CD4-positive, alpha-beta T cell (primary cell): ENCODE measurements around the gene TEK. TPM values are rescaled to one million over a fixed set of nuclear protein-coding genes. Genes with fewer than 3 reads are reported as not detected.

ENCODE experiments used
- ATAC-seq: fragments of 200-7000 bp; cut with Tn5 transposase; one replicate; pipeline ENCODE4 v1.10.0; 2022; ENCODE audit warnings: mild to moderate bottlenecking; ENCODE audit not compliant: poor library complexity
- CTCF ChIA-PET: fragments of 350-600 bp; sonication (Branson Sonifier 250); formaldehyde crosslinking; loops from one replicate; lab custom pipeline; 2021; ENCODE audit warnings: antibody characterized with exemption, inconsistent platforms; lab: Charles Lee
- POLR2A ChIA-PET: fragments of 350-600 bp; sonication (Branson Sonifier 250); formaldehyde crosslinking; loops from one replicate; lab custom pipeline; 2021; ENCODE audit warnings: antibody characterized with exemption, inconsistent platforms; lab: Charles Lee
- DNase-seq, 14 experiments: peaks; one replicate each; pipeline ENCODE4 v3.0.0-alpha.2; 2013 to 2020; ENCODE audit warnings: mixed read lengths in 2 of 14
- H3K27ac ChIP-seq, 2 donors: one replicate each; pipeline versions ENCODE4 v1.5.1 to v1.7.0; 2013; ENCODE audit warnings: low read length in 2 of 2, low read depth in 1 of 2, mild to moderate bottlenecking in 1 of 2
- H3K27me3 ChIP-seq, 2 experiments: 1 replicate in 1 of 2; 2 replicates in 1 of 2; pipeline versions ENCODE4 v1.6.1 to v1.7.0; 2013; ENCODE audit warnings: low read length in 2 of 2, control low read depth in 1 of 2, mild to moderate bottlenecking in 1 of 2, moderate library complexity in 1 of 2; ENCODE audit not compliant: insufficient read depth in 2 of 2, control insufficient read depth in 1 of 2
- H3K36me3 ChIP-seq: one replicate; pipeline ENCODE4 v1.6.1; 2013; ENCODE audit warnings: low read length, control low read depth; ENCODE audit not compliant: insufficient read depth
- H3K4me1 ChIP-seq: one replicate; pipeline ENCODE4 v1.6.1; 2013; ENCODE audit warnings: low read length, control low read depth; ENCODE audit not compliant: insufficient read depth
- H3K4me3 ChIP-seq: one replicate; pipeline ENCODE4 v1.5.1; 2013; ENCODE audit warnings: mild to moderate bottlenecking, low read length, moderate library complexity
- H3K9me3 ChIP-seq, 2 experiments: 1 replicate in 1 of 2; 2 replicates in 1 of 2; pipeline versions ENCODE4 v1.6.1 to v1.7.0; 2013; ENCODE audit warnings: low read length in 2 of 2, mild to moderate bottlenecking in 2 of 2, control low read depth in 1 of 2, moderate library complexity in 1 of 2; ENCODE audit not compliant: control insufficient read depth in 1 of 2, insufficient read depth in 1 of 2
- H3K27ac Mint-ChIP-seq: one replicate; pipeline ENCODE4 v1.8.0; 2020; ENCODE audit warnings: mixed read lengths
- H3K27me3 Mint-ChIP-seq: one replicate; pipeline ENCODE4 v1.8.0; 2021; ENCODE audit warnings: mixed read lengths
- H3K36me3 Mint-ChIP-seq: one replicate; pipeline ENCODE4 v1.8.0; 2021; ENCODE audit warnings: low read depth, mixed read lengths
- H3K4me1 Mint-ChIP-seq: one replicate; pipeline ENCODE4 v1.8.0; 2021; ENCODE audit warnings: low read depth, mixed read lengths
- H3K4me3 Mint-ChIP-seq: one replicate; pipeline ENCODE4 v1.8.0; 2020; ENCODE audit warnings: mild to moderate bottlenecking, mixed read lengths
- H3K9me3 Mint-ChIP-seq: one replicate; pipeline ENCODE4 v1.8.0; 2020; ENCODE audit warnings: mixed read lengths
- intact Hi-C, 2 experiments: fragments of 100-400 bp; cut with DNase I in 1 of 2; cut with micrococcal nuclease in 1 of 2; formaldehyde crosslinking; loops; one replicate each; pipeline versions ENCODE4 v1.15.1 to v1.9.0; 2023 to 2025; cut with DNase I, micrococcal nuclease
- total RNA-seq, 174 experiments: library from RNA in 2 of 174; stranded (reverse) in 2 of 174; gene quantifications; one replicate each; pipeline ENCODE4 v1.2.3 and lab custom pipeline; 2021 to 2026
- TF ChIP-seq, protein P1 (sequence below): fragments of 200-600 bp; IDR thresholded peaks from one replicate; pipeline ENCODE4 v1.8.0; 2022; ENCODE audit warnings: antibody characterized with exemption, mild to moderate bottlenecking

Gene TEK
- total RNA-seq, 2 experiments from 2014 or later, result not detected

DNA sequence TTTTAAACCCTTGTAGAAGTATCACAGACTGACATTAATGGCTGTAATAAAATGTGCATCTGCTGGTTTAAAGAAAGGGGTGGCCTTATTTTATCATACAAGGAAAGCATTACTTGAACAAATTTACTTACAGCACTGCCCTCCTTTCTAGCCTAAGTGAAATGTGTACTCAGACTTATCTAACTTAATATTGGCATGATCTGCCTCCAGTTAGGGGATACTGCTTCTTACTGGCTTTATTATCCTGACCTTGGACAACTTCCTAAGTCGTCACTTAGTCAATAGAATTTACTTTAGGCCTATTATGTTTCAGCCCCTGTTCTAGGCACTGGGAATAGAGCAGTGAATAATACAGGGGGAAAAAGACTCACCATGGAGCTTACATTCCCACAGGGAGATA lies 79.4 kb downstream of the TEK start:
- no peak for DNase-seq
- H3K36me3 Mint-ChIP-seq, result no peaks in the 10 kb centered on the region

DNA sequence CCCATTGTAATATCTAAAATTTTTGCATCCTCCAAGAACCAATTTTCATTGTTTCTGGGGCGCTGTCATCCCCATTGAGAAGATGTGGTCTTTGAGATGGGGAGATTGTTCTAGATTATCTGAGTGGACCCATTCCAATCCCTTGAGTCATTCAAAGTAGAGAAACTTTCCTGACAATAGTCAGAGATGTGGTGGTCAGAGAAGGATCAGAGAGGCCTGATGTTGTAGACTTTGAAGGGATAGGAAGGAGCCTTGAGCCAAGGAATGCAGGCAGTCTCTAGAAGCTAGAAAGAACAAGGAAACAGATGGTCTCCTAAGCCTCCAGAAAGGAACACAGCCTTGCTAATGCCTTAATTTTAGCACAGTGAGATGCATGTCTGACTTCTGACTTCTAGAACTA lies 80.4 kb downstream of the TEK start:
- H3K9me3 ChIP-seq, result no peaks in the 10 kb centered on the region
- TF ChIP-seq, protein P1, sequence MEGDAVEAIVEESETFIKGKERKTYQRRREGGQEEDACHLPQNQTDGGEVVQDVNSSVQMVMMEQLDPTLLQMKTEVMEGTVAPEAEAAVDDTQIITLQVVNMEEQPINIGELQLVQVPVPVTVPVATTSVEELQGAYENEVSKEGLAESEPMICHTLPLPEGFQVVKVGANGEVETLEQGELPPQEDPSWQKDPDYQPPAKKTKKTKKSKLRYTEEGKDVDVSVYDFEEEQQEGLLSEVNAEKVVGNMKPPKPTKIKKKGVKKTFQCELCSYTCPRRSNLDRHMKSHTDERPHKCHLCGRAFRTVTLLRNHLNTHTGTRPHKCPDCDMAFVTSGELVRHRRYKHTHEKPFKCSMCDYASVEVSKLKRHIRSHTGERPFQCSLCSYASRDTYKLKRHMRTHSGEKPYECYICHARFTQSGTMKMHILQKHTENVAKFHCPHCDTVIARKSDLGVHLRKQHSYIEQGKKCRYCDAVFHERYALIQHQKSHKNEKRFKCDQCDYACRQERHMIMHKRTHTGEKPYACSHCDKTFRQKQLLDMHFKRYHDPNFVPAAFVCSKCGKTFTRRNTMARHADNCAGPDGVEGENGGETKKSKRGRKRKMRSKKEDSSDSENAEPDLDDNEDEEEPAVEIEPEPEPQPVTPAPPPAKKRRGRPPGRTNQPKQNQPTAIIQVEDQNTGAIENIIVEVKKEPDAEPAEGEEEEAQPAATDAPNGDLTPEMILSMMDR, result no peak
- Mint-ChIP-seq H3K36me3 (no peaks in the 10 kb centered on the region), H3K4me3 (no peak overlapping the region), H3K9me3 (no peaks in the 10 kb centered on the region), H3K4me1 (no peaks in the 10 kb centered on the region), H3K27me3 (peaks cover 4% of the 10 kb centered on the region), H3K27ac (no peak overlapping the region)
- ATAC-seq (no peak), DNase-seq (no peak)
- CTCF ChIA-PET, result no interaction called here
- H3K36me3 ChIP-seq, result no peaks in the 10 kb centered on the region
- H3K4me3 ChIP-seq, result no peak overlapping the region
- no peaks in the 10 kb centered on the region for H3K27me3 ChIP-seq
- no peaks in the 10 kb centered on the region for H3K4me1 ChIP-seq
- no peak overlapping the region for H3K27ac ChIP-seq
- intact Hi-C loops, result no loop called here
- POLR2A ChIA-PET, result no interaction called here

More for the DNA sequence above, 79.4 kb downstream of the TEK start:
- TF ChIP-seq, protein P1, result no peak
- CTCF ChIA-PET, result no interaction called here
- ATAC-seq, result no peak
- POLR2A ChIA-PET, result no interaction called here
- Histone ChIP-seq H3K4me3 (no peak overlapping the region), H3K4me1 (no peaks in the 10 kb centered on the region), H3K27ac (no peak overlapping the region), H3K9me3 (no peaks in the 10 kb centered on the region), H3K36me3 (no peaks in the 10 kb centered on the region), H3K27me3 (no peaks in the 10 kb centered on the region)
- Mint-ChIP-seq H3K9me3 (no peaks in the 10 kb centered on the region), H3K27ac (no peak overlapping the region), H3K4me3 (no peak overlapping the region), H3K27me3 (peaks cover 4% of the 10 kb centered on the region), H3K4me1 (no peaks in the 10 kb centered on the region)
- intact Hi-C loops, result no loop called here

GRCh38 chr9:27192291-27192960 lies 83.4 kb downstream of the TEK start:
- H3K9me3 Mint-ChIP-seq, result no peaks in the 10 kb centered on the region
- H3K27ac Mint-ChIP-seq, result no peak overlapping the region
- Histone ChIP-seq H3K27me3 (no peaks in the 10 kb centered on the region), H3K36me3 (no peaks in the 10 kb centered on the region), H3K27ac (no peak overlapping the region), H3K4me3 (no peak overlapping the region), H3K4me1 (no peaks in the 10 kb centered on the region), H3K9me3 (no peaks in the 10 kb centered on the region)
- H3K36me3 Mint-ChIP-seq, result no peaks in the 10 kb centered on the region
- DNase-seq, result no peak
- no peak for ATAC-seq
- ChIA-PET POLR2A (no interaction called here), CTCF (no interaction called here)
- no peaks in the 10 kb centered on the region for H3K4me1 Mint-ChIP-seq
- no peaks in the 10 kb centered on the region for H3K27me3 Mint-ChIP-seq
- no peak overlapping the region for H3K4me3 Mint-ChIP-seq
- intact Hi-C loops, result no loop called here
- TF ChIP-seq, protein P1, result no peak
